GM23338 (cell line): Measurements from ENCODE around the gene RAB3IL1. TPM values are rescaled to one million over a fixed set of nuclear protein-coding genes. Genes with fewer than 3 reads are reported as not detected.

Experiments used
- ATAC-seq: fragments of 200-7000 bp; cut with Tn5 transposase; 3 replicates; pipeline ENCODE4 v1.9.1; 2020
- DNase-seq: peaks from one replicate; pipeline ENCODE4 v3.0.0-alpha.2; 2015; ENCODE audit warnings: low spot score
- H2AFZ ChIP-seq: fragments of 200-600 bp; sonication (generic); 2 replicates; pipeline ENCODE4 v1.8.0; 2016; ENCODE audit warnings: antibody characterized with exemption, mild to moderate bottlenecking, moderate library complexity
- H3F3A ChIP-seq: fragments of 200-600 bp; sonication (generic); replicated peaks from 2 replicates; pipeline ENCODE4 v1.8.0; 2017; ENCODE audit warnings: antibody characterized with exemption, mixed run types, low read depth
- H3K27ac ChIP-seq: fragments of 200-600 bp; sonication (generic); 2 replicates; pipeline ENCODE4 v1.6.1; 2016; ENCODE audit warnings: low read depth
- H3K27me3 ChIP-seq: fragments of 200-600 bp; sonication (generic); 2 replicates; pipeline ENCODE4 v1.8.0; 2016; ENCODE audit warnings: mild to moderate bottlenecking, mixed run types, moderate library complexity; ENCODE audit not compliant: insufficient read depth
- H3K36me3 ChIP-seq: fragments of 200-600 bp; sonication (generic); 2 replicates; pipeline ENCODE4 v1.8.0; 2016; ENCODE audit warnings: mild to moderate bottlenecking; ENCODE audit not compliant: insufficient read depth
- H3K4me1 ChIP-seq: fragments of 200-600 bp; sonication (generic); 2 replicates; pipeline ENCODE4 v1.8.0; 2016; ENCODE audit warnings: mild to moderate bottlenecking, moderate library complexity; ENCODE audit not compliant: insufficient read depth
- H3K4me2 ChIP-seq: fragments of 200-600 bp; sonication (generic); 2 replicates; pipeline ENCODE4 v1.7.1; 2017; ENCODE audit warnings: mixed run types
- H3K4me3 ChIP-seq: fragments of 200-600 bp; sonication (generic); 2 replicates; pipeline ENCODE4 v1.6.1; 2016; ENCODE audit warnings: mixed run types
- H3K79me2 ChIP-seq: fragments of 200-600 bp; sonication (generic); replicated peaks from 2 replicates; pipeline ENCODE4 v1.8.0; 2017; ENCODE audit warnings: mild to moderate bottlenecking; ENCODE audit not compliant: insufficient read depth
- H3K9me2 ChIP-seq: fragments of 200-600 bp; sonication (generic); 2 replicates; pipeline ENCODE4 v1.8.0; 2017; ENCODE audit not compliant: insufficient read depth
- H4K20me1 ChIP-seq: fragments of 200-600 bp; sonication (generic); replicated peaks from 2 replicates; pipeline ENCODE4 v1.8.0; 2017; ENCODE audit warnings: mild to moderate bottlenecking; ENCODE audit not compliant: insufficient read depth
- H3K27ac Mint-ChIP-seq: 2 replicates; pipeline ENCODE4 v1.8.0; 2020; ENCODE audit warnings: inconsistent platforms, mild to moderate bottlenecking, moderate library complexity, mixed read lengths
- H3K27me3 Mint-ChIP-seq: 3 replicates; pipeline ENCODE4 v1.8.0; 2022; ENCODE audit warnings: low read depth, mild to moderate bottlenecking, moderate library complexity, mixed read lengths, inconsistent platforms; ENCODE audit not compliant: insufficient read depth, poor library complexity
- H3K36me3 Mint-ChIP-seq: 3 replicates; pipeline ENCODE4 v1.8.0; 2021; ENCODE audit warnings: low read depth, mild to moderate bottlenecking, inconsistent platforms, moderate library complexity, mixed read lengths
- H3K4me1 Mint-ChIP-seq: 3 replicates; pipeline ENCODE4 v1.8.0; 2020; ENCODE audit warnings: mild to moderate bottlenecking, inconsistent platforms, mixed read lengths
- H3K4me3 Mint-ChIP-seq: 3 replicates; pipeline ENCODE4 v1.8.0; 2021; ENCODE audit warnings: moderate library complexity, mild to moderate bottlenecking, inconsistent platforms, mixed read lengths
- H3K9me3 Mint-ChIP-seq: 3 replicates; pipeline ENCODE4 v1.8.0; 2020; ENCODE audit warnings: moderate library complexity, mild to moderate bottlenecking, inconsistent platforms, mixed read lengths
- CREB1 ChIP-seq: fragments of 250-450 bp; sonication (Bioruptor Pico); IDR thresholded peaks from 2 replicates; pipeline ENCODE4 v1.5.0; 2020; ENCODE audit warnings: low read depth, mild to moderate bottlenecking, moderate library complexity
- EZH2 ChIP-seq: fragments of 200-600 bp; sonication (generic); IDR thresholded peaks from one replicate; pipeline ENCODE4 v1.8.0; 2017; ENCODE audit warnings: antibody characterized with exemption, mild to moderate bottlenecking, low read depth; ENCODE audit not compliant: unreplicated experiment
- JUNB ChIP-seq: IDR thresholded peaks from one replicate; pipeline ENCODE4 v1.6.1; 2016; ENCODE audit warnings: antibody characterized with exemption; ENCODE audit not compliant: unreplicated experiment
- STAT1 ChIP-seq: IDR thresholded peaks from one replicate; pipeline ENCODE4 v1.6.1; 2016; ENCODE audit warnings: antibody characterized with exemption; ENCODE audit not compliant: unreplicated experiment
- ZNF114 ChIP-seq: fragments of 250-450 bp; sonication (Bioruptor Pico); IDR thresholded peaks from 2 replicates; pipeline ENCODE4 v1.5.0; 2020; ENCODE audit warnings: mild to moderate bottlenecking, moderate library complexity
- ZNF331 ChIP-seq: fragments of 250-450 bp; sonication (Bioruptor Pico); IDR thresholded peaks from 2 replicates; pipeline ENCODE4 v1.5.0; 2020; ENCODE audit warnings: low read depth, mild to moderate bottlenecking, moderate library complexity
- ZNF462 ChIP-seq: fragments of 250-450 bp; sonication (Bioruptor Pico); IDR thresholded peaks from 2 replicates; pipeline ENCODE4 v1.5.0; 2020; ENCODE audit warnings: mild to moderate bottlenecking, moderate library complexity
- polyA plus RNA-seq: library from polyadenylated mRNA; unstranded; fragments of >200 nt; fragmentation: Nextera tagmentation; extraction: Ambion mirVana; gene quantifications from 2 replicates; pipeline ENCODE4 v1.2.1, GENCODE V29; 2016
- total RNA-seq: library from RNA; depleted of rRNA; stranded (reverse); fragments of >200 nt; shearing (Covaris generic); gene quantifications from 2 replicates; pipeline ENCODE4 v1.2.3, GENCODE V29; 2014

Gene RAB3IL1
- total and polyA plus RNA-seq, 2 experiments from 2014 or later = 2.7 to 3.4 TPM

- 0 out of 2 replicates have a peak, but pooled peaks cover 3% of the 10 kb centered on the region for H3K4me1 ChIP-seq
- TF ChIP-seq EZH2 (no peak), ZNF114 (no peak), JUNB (no peak), ZNF462 (CRISPR knock-in tag) (no peak), ZNF331 (CRISPR knock-in tag) (no peak), STAT1 (no peak), CREB1 (no peak)
- Mint-ChIP-seq H3K27me3 (peaks cover 4% of the 10 kb centered on the region), H3K27ac (no peak overlapping the region), H3K4me3 (no peak overlapping the region), H3K9me3 (no peaks in the 10 kb centered on the region; the same call in 2 of the 3 replicates), H3K36me3 (peaks cover 53% of the 10 kb centered on the region), H3K4me1 (peaks cover 11% of the 10 kb centered on the region)
- H3K79me2 ChIP-seq = no peaks in the 10 kb centered on the region
- H3K9me2 ChIP-seq = no peaks in the 10 kb centered on the region
- no peak overlapping the region for H3K4me2 ChIP-seq
- H3K27ac ChIP-seq = no peak overlapping the region
- peaks cover 2% of the 10 kb centered on the region; the same call in 1 of the 2 replicates for H4K20me1 ChIP-seq
- H3K36me3 ChIP-seq = peaks cover 15% of the 10 kb centered on the region
- DNase-seq = no peak
- ATAC-seq = no peak
- H3F3A ChIP-seq = peaks cover 11% of the 10 kb centered on the region
- no peak overlapping the region for H3K4me3 ChIP-seq
- no peaks in the 10 kb centered on the region for H3K27me3 ChIP-seq
- H2AFZ ChIP-seq = no peak overlapping the region
These were observed 52.3 kb downstream of the RAB3IL1 start for GRCh38 chr11:61864814-61865775.
